ENCODE results near the gene GHRHR.

The GHRHR gene

DNA sequence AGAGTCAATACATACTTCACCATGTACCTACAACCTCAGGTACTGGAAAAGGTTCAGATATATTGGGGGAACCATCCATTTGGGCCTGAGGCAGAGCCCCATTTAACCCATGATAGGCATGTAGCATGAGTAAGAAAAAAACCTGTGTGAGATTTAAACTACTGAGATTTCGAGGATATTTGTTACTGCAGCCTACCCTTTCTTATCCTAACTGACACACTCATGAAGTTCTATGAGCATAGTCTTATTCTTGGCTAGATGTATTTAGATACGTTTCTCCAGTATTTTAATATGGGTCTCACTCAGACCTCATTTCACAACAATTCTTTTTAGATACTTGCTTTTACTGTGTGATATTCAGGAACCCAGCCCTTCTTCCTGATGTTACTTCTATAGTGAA lies 39.3 kb downstream of the GHRHR start:
- DNase-seq (ENCODE audit: low read depth, low spot score) = no peak

- DNase-seq (ENCODE audit: low read depth, low spot score) = no peak
These were observed 40.0 kb downstream of the GHRHR start for GRCh38 chr7:31003721-31004120.

- DNase-seq (ENCODE audit: low read depth, low spot score) = no peak
These were observed 40.6 kb downstream of the GHRHR start for GRCh38 chr7:31004393-31004792.

DNA sequence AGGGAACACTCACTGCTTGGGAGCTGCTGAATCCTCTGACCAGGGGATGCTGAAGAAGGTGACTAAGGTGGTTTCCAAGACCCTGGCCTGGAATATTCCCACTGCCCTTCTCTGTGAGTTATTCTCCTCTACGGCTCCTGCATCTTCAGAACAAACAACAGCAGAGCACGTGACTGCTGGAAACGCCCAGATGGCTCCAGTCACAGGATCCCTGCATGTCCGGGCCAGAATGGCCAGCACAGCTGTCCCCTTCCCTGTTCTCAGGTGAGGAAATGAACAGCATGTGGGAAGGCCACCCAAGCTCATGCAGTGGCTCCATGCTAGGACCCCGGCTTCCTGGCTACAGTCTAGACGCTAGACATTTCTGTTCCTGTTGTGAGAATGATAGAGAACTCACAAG lies 43.1 kb downstream of the GHRHR start:
- no peak for DNase-seq (ENCODE audit: low read depth, low spot score)

- DNase-seq (ENCODE audit: low read depth, low spot score) = no peak
These were observed 43.9 kb downstream of the GHRHR start for GRCh38 chr7:31007634-31008033.

DNA sequence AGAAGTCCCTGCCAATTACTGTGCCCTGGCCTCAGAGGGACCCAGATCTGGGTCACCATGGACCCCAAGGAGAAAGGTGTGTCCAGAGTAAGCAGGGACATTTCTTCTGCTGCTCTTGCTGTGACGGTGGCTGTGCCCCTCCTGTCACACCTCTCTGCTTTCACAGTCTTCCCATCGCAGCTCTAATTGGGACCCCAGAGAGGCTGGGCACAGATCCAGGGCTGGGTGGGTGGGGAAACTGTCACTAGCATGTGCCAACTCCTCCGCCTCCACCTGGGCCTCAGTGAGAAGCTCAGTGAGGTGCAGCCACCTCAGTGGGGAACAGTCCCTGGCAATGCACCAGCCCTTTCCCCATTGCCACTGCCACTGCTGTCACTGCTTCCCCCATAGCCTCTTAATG lies 51.1 kb downstream of the GHRHR start:
- DNase-seq (ENCODE audit: low read depth, low spot score) = no peak

DNA sequence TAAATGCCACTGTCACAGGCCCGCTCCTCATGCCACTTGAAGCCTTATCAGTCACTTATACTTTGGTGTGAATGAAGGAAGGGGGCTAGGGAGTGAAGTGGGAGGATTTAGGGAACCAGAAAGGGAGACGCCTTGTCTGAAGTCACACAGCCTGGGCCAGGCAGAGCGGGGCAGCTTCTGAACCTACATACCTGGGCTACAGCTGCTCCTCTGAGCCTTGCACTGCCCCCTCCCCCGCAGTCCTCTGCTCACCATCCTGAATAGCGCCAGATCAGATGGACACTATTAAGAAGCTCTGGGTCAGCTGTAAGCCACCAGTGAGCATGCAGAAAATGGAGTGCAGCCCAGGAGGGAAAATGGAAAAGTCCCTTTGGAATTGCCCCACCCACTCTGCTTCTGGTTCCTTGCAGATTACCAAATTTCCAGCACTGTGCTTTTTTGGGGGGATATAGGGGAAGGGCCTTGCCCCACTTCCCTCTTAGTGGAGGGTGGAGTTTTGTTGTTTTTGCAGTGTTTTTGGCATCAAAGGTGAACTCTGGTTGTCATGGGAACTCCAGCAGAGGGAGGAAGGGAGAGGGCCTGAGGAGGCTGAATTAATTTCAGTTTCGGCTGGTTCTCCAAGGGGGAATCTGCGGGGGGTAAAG lies 53.4 kb downstream of the GHRHR start:
- no peak for DNase-seq (ENCODE audit: low read depth, low spot score)

DNA sequence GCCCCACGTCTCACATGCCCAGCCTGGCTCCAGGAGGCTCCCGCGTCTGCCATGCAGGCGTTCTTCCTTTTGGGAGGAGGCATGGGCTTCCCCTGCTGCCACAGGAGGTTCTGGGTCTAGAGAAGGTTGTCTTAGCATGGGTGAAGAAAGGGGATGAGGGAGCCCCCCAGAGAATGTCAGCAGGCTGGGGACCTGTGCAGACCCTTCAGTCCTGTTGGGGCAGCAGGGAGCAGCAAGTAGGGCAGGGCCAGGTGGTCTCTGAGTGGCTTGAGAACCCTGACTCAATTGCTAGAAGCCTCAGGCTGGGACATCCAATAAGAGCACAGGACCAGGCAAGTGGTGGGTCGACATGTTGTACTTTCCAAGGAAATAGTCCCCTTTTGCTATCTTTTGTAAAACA lies 54.0 kb downstream of the GHRHR start:
- DNase-seq (ENCODE audit: low read depth, low spot score) = no peak

- DNase-seq (ENCODE audit: low read depth, low spot score) = no peak
These were observed 55.8 kb downstream of the GHRHR start for GRCh38 chr7:31019509-31019908.

- DNase-seq (ENCODE audit: low read depth, low spot score) = no peak
These were observed 56.4 kb downstream of the GHRHR start for GRCh38 chr7:31020161-31020560.

DNA sequence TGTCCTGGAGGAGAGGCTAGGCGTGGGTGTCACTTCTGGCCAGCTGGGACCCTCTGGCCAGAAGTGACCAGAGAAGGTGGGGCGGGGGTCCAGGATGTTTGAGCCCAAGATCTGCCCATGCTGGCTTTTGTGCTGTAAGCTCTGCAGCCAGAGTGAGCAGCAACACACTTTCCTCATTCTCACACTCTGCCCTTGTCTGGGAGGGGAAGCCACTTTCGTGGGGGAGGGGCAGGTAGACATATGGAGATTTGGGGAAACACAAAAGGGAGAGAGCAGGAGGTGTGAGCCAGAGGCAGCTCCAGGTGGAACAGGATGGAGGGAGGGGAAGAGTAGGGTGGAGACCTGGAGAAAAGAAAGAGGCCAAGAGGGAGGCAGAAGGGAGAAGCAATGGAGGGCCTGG lies 56.9 kb downstream of the GHRHR start:
- no peak for DNase-seq (ENCODE audit: low read depth, low spot score)

- DNase-seq (ENCODE audit: low read depth, low spot score) = no peak
These were observed 58.4 kb downstream of the GHRHR start for GRCh38 chr7:31022117-31022516.

DNA sequence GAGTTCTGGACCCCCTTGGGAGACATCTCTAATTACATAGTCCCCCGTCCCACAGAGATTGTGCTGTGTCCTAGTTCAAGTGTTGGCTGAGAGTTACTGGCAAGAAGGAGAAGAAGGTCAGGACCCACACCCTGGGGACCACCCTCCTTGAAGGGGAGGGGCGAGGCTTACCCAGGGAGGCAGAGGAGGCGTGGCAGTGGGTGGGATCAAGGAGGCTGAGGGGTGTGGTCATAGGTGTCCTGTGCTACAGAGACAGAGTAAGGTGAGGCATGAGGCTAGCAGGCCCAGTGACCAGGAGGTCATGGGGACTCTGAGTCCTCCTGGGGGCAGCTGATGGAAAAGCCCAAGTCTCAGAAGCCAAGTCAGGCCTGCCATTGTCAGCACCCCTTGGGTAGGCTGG lies 59.0 kb downstream of the GHRHR start:
- no peak for DNase-seq (ENCODE audit: low read depth, low spot score)

GRCh38 chr7:31023877-31024276 lies 60.1 kb downstream of the GHRHR start:
- no peak for DNase-seq (ENCODE audit: low read depth, low spot score)

GRCh38 chr7:31027161-31027965 lies 63.6 kb downstream of the GHRHR start:
- DNase-seq (ENCODE audit: low read depth, low spot score) = no peak

DNA sequence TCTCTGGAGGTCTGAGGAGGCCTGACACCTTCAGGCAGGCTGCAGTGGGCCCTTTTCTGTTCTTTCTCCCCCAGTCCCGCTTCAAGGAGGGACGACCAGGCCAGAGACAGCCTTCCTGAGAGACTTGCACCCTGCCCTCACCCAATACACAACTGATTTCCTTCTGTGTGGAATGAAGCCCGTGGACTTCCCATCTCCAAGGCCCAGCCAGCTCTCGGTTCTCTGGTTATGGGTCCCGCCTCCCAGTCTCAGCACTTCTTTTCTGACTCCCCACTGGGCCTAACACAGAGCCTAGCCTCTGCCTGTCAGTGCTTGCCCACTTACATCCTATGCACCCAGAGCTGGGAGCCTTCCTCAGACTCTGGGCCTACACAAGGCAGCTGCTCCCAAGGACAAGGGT lies 64.3 kb downstream of the GHRHR start:
- no peak for DNase-seq (ENCODE audit: low read depth, low spot score)

DNA sequence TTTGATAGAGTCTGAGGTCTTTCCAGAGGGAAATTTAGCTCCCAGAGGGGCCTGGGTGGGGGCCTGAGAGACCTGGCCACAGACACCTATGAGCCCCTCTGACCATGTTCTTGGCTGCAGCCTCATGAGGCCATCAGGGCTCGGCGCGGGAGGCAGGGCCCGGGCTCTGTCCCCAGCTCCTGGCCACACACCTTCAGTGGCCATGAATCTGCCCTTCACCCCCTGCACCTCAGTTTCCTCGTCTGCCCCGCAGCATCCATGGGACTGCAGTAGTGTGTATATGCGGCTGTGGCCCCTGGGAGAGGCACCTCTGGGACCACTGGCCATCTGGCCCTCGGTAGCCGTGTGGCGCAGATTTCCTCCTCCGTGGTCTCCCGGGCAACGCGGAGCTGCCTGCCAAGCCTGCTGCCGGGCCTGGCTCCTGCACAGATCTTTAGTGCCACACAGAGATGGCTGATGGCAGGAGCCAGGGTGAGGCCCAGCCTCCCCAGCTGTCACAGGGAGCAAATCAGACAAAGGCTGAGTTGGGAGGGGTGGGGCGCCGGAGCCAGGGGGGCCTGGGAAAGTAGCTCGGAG lies 64.8 kb downstream of the GHRHR start:
- no peak for DNase-seq (ENCODE audit: low read depth, low spot score)

Measured in smooth muscle cell of the brain vasculature (primary cell).